HFFc6 (cell line): ENCODE measurements around the gene MYL10. TPM values are rescaled to one million over a fixed set of nuclear protein-coding genes. Genes with fewer than 3 reads are reported as not detected.

Experiments used
- DNase-seq: peaks from one replicate; pipeline ENCODE4 v3.0.0-alpha.2; 2018
- H3K27ac Mint-ChIP-seq: 2 replicates; pipeline ENCODE4 v1.8.0; 2020; ENCODE audit warnings: mild to moderate bottlenecking, mixed read lengths
- H3K27me3 Mint-ChIP-seq: 2 replicates; pipeline ENCODE4 v1.8.0; 2021; ENCODE audit warnings: mild to moderate bottlenecking, moderate library complexity, mixed read lengths; ENCODE audit not compliant: insufficient read depth
- H3K36me3 Mint-ChIP-seq: 2 replicates; pipeline ENCODE4 v1.8.0; 2021; ENCODE audit warnings: low read depth, mixed read lengths
- H3K4me1 Mint-ChIP-seq: 2 replicates; pipeline ENCODE4 v1.8.0; 2020; ENCODE audit warnings: low read depth, mixed read lengths
- H3K4me3 Mint-ChIP-seq: 2 replicates; pipeline ENCODE4 v1.8.0; 2020; ENCODE audit warnings: mild to moderate bottlenecking, moderate library complexity, mixed read lengths
- H3K9me3 Mint-ChIP-seq: 2 replicates; pipeline ENCODE4 v1.8.0; 2020; ENCODE audit warnings: mild to moderate bottlenecking, mixed read lengths
- CTCF ChIP-seq: fragments of 200-600 bp; sonication (generic); IDR thresholded peaks from 2 replicates; pipeline ENCODE4 v1.5.0; 2021; ENCODE audit warnings: antibody characterized with exemption, mild to moderate bottlenecking
- total RNA-seq, 6 experiments: library from RNA; stranded (reverse); fragmentation: NEBNext Ultra II Directional; extraction: Animal tissue kit (Norgen Biotek cat#: 25700); gene quantifications; 2 replicates in 1 of 6; 3 replicates in 5 of 6; pipeline ENCODE4 v1.2.3, GENCODE V29; 2021

Gene MYL10
- total RNA-seq, 6 experiments from 2014 or later = not detected

GRCh38 chr7:101578552-101578951 is 50.5 kb downstream of the MYL10 start:
- Mint-ChIP-seq H3K36me3 (peaks cover 10% of the 10 kb centered on the region), H3K27ac (no peak overlapping the region), H3K27me3 (peaks cover 21% of the 10 kb centered on the region), H3K4me1 (peaks cover 11% of the 10 kb centered on the region), H3K4me3 (no peak overlapping the region), H3K9me3 (peaks cover 13% of the 10 kb centered on the region)
- no peak for TF ChIP-seq CTCF
- DNase-seq = no peak

- Mint-ChIP-seq H3K27ac (no peak overlapping the region), H3K4me3 (no peak overlapping the region), H3K4me1 (peaks cover 11% of the 10 kb centered on the region), H3K9me3 (peaks cover 10% of the 10 kb centered on the region), H3K36me3 (peaks cover 8% of the 10 kb centered on the region; the same call in 1 of the 2 replicates), H3K27me3 (peaks cover 14% of the 10 kb centered on the region)
- DNase-seq = peak; percentile 28
- 0 out of 2 replicates have a peak, but pooled peaks have one; percentile 7 for TF ChIP-seq CTCF
These were observed 52.1 kb downstream of the MYL10 start for GRCh38 chr7:101576998-101577397.

GRCh38 chr7:101575721-101576120 is 53.4 kb downstream of the MYL10 start:
- peaks cover 11% of the 10 kb centered on the region for H3K4me1 Mint-ChIP-seq
- H3K9me3 Mint-ChIP-seq = peaks cover 15% of the 10 kb centered on the region
- H3K27me3 Mint-ChIP-seq = peaks cover 14% of the 10 kb centered on the region
- no peak for DNase-seq
- no peak overlapping the region for H3K4me3 Mint-ChIP-seq
- no peak for TF ChIP-seq CTCF
- H3K27ac Mint-ChIP-seq = no peak overlapping the region
- peaks cover 8% of the 10 kb centered on the region; the same call in 1 of the 2 replicates for H3K36me3 Mint-ChIP-seq

- Mint-ChIP-seq H3K4me1 (peaks cover 11% of the 10 kb centered on the region), H3K4me3 (no peak overlapping the region), H3K36me3 (peaks cover 8% of the 10 kb centered on the region; the same call in 1 of the 2 replicates), H3K27me3 (peaks cover 14% of the 10 kb centered on the region), H3K9me3 (peaks cover 15% of the 10 kb centered on the region), H3K27ac (no peak overlapping the region)
- TF ChIP-seq CTCF = no peak
- no peak for DNase-seq
These were observed 53.9 kb downstream of the MYL10 start for GRCh38 chr7:101575168-101575567.

- Mint-ChIP-seq H3K36me3 (peaks cover 8% of the 10 kb centered on the region; the same call in 1 of the 2 replicates), H3K27ac (no peak overlapping the region), H3K4me3 (no peak overlapping the region), H3K9me3 (peaks cover 19% of the 10 kb centered on the region), H3K27me3 (peaks cover 16% of the 10 kb centered on the region), H3K4me1 (peaks cover 11% of the 10 kb centered on the region)
- no peak for TF ChIP-seq CTCF
- no peak for DNase-seq
These were observed 56.9 kb downstream of the MYL10 start for GRCh38 chr7:101572156-101572555.

- TF ChIP-seq CTCF = no peak
- Mint-ChIP-seq H3K27me3 (peaks cover 26% of the 10 kb centered on the region), H3K27ac (no peak overlapping the region), H3K4me3 (no peak overlapping the region), H3K9me3 (peaks cover 12% of the 10 kb centered on the region; the same call in 1 of the 2 replicates), H3K36me3 (no peaks in the 10 kb centered on the region), H3K4me1 (no peaks in the 10 kb centered on the region; the same call in 1 of the 2 replicates)
- no peak for DNase-seq
These were observed 61.9 kb downstream of the MYL10 start for GRCh38 chr7:101567230-101567629.
